ENCODE measurements around the gene IGSF21. TPM values are rescaled to one million over a fixed set of nuclear protein-coding genes. Genes with fewer than 3 reads are reported as not detected.

IGSF21 gene
- total RNA-seq, 4 donors from 2014 or later: 1.2 to 19.1 (median 1.9) TPM; not detected in 1

DNA sequence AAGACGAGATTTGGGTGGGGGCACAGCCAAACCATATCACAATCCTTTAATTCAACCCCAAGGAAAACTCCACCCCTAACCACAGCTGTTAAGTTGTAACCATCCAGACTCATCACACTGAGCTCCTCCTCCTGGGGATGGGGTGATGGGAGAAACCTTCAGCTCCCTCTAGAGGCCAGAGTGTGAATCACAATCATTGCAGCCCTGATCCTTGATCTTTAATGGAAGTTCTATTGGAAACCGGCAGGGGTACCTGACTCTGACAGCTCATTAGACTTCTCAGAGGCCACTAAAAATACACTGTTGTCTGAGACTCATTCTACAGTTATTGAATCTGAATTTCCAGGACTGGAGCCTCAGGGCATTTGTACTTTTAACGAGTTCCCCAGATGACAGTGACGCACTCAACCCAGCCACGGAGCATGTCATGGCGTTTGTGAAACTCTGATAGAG, 127.2 kb downstream of the IGSF21 start:
- H3K4me3 ChIP-seq: no peak overlapping the region
- no peak for DNase-seq
- peaks cover 0 to 4% of the 10 kb centered on the region in 2 donors for H3K9me3 ChIP-seq
- H3K27ac ChIP-seq: no peak overlapping the region
- no peaks in the 10 kb centered on the region for H3K27me3 ChIP-seq
- H3K36me3 ChIP-seq: no peaks in the 10 kb centered on the region
- H3K4me1 ChIP-seq: no peaks in the 10 kb centered on the region
- intact Hi-C loops (cut with DNase I; ENCODE audit: low total_unique reads): no loop called here
- no peak for TF ChIP-seq POLR2A (IDR thresholded peaks at IDR 0.05)
- TF ChIP-seq, protein P1, sequence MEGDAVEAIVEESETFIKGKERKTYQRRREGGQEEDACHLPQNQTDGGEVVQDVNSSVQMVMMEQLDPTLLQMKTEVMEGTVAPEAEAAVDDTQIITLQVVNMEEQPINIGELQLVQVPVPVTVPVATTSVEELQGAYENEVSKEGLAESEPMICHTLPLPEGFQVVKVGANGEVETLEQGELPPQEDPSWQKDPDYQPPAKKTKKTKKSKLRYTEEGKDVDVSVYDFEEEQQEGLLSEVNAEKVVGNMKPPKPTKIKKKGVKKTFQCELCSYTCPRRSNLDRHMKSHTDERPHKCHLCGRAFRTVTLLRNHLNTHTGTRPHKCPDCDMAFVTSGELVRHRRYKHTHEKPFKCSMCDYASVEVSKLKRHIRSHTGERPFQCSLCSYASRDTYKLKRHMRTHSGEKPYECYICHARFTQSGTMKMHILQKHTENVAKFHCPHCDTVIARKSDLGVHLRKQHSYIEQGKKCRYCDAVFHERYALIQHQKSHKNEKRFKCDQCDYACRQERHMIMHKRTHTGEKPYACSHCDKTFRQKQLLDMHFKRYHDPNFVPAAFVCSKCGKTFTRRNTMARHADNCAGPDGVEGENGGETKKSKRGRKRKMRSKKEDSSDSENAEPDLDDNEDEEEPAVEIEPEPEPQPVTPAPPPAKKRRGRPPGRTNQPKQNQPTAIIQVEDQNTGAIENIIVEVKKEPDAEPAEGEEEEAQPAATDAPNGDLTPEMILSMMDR (IDR thresholded peaks at IDR 0.05): peak in 3 of 4 experiments; percentile 3 to 32 (median 23)

DNA sequence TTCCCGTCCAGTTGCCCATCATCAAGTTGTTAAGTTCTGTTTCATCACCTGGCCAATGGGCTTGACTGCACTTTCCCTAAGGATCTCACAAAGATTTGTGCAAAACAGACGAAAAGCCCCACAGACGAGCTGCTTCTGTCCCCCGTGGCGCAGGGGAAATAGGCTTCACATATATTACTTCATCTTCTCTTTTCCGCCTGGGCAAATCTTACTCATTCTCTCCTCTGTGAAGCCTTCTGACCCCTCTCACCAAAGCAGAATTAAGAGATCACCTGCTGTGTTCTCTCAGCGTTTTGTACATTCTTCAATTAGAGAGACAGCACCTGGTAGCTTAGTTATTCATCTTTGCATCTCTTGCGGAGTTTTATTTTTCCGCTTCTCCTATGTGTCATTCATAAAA, 129.8 kb downstream of the IGSF21 start:
- TF ChIP-seq, protein P1 (IDR thresholded peaks at IDR 0.05): no peak
- no peak for TF ChIP-seq POLR2A (IDR thresholded peaks at IDR 0.05)
- no peak for DNase-seq
- Histone ChIP-seq H3K4me1 (no peaks in the 10 kb centered on the region), H3K27me3 (no peaks in the 10 kb centered on the region), H3K9me3 (no peaks in the 10 kb centered on the region), H3K4me3 (no peak overlapping the region), H3K36me3 (no peaks in the 10 kb centered on the region), H3K27ac (no peak overlapping the region)
- intact Hi-C loops (cut with DNase I; ENCODE audit: low total_unique reads): no loop called here

DNA sequence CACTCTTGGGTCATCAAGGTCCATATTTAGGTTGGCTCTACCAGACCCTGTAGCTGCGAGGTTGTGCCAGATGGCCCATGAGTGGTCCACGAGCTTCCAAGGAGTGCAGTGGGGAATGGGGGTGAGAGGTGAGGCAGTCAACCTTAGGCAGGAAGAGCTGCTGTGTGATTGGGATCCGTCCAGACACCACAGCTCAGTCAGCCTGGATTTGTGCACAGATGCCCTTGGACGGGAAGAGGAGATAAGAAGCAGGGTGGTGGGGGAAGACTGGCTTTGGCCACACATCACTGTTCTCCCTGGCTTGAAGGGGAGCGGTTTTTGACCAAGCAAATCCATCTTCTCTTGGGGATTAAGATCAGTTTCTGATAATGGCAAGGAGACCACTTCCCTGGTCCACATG, 130.6 kb downstream of the IGSF21 start:
- Histone ChIP-seq H3K36me3 (no peaks in the 10 kb centered on the region), H3K27ac (no peak overlapping the region), H3K27me3 (no peaks in the 10 kb centered on the region), H3K4me1 (no peaks in the 10 kb centered on the region), H3K9me3 (no peaks in the 10 kb centered on the region), H3K4me3 (no peak overlapping the region)
- TF ChIP-seq, protein P1 (IDR thresholded peaks at IDR 0.05): no peak
- no peak for TF ChIP-seq POLR2A (IDR thresholded peaks at IDR 0.05)
- intact Hi-C loops (cut with DNase I; ENCODE audit: low total_unique reads): no loop called here
- DNase-seq: no peak

DNA sequence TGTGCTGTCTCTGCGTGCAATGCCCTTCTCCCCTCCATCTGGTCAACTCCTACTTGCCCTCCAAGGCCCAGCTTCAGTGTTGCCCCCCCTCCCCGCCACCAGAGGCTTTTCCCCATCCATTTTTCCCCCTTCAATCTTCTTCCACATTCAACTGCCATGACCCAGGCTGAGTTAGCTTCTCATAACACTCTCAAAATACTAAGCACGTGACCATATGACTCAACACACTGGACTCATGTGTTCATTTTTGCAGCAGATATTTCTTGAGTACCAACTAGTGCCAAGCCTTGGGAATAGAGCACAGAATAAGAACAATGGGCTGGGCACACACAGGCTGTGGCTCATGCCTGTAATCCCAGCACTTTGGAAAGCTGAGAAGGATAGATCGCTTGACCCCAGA, 132.1 kb downstream of the IGSF21 start:
- no peaks in the 10 kb centered on the region for H3K9me3 ChIP-seq
- no peaks in the 10 kb centered on the region for H3K27me3 ChIP-seq
- no peaks in the 10 kb centered on the region for H3K36me3 ChIP-seq
- no peak for DNase-seq
- H3K4me3 ChIP-seq: no peak overlapping the region
- TF ChIP-seq, protein P1 (IDR thresholded peaks at IDR 0.05): no peak
- TF ChIP-seq POLR2A (IDR thresholded peaks at IDR 0.05): no peak
- intact Hi-C loops (cut with DNase I; ENCODE audit: low total_unique reads): no loop called here
- no peak overlapping the region for H3K27ac ChIP-seq
- H3K4me1 ChIP-seq: no peaks in the 10 kb centered on the region

DNA sequence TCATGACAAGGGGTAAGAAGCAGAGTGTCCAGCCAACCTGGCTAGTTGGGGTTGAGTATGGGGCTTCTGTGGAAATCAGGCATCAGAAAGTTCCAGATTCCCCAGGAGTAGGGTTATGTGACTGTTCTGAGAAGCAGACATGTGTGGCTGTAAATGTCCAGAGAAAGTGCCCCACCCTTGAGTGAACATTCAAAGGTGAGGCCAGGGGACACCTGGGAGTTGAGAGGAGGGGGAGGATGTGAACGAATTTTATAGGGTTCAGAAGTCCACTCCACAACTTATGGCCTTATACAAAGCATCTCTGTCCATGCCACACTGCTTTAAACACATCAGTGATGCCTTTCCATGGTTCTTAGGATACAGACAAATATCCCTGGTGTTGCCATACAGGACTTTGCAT, 133.3 kb downstream of the IGSF21 start:
- H3K36me3 ChIP-seq: no peaks in the 10 kb centered on the region
- H3K4me3 ChIP-seq: no peak overlapping the region
- TF ChIP-seq, protein P1 (IDR thresholded peaks at IDR 0.05): no peak
- no peak for TF ChIP-seq POLR2A (IDR thresholded peaks at IDR 0.05)
- H3K4me1 ChIP-seq: no peaks in the 10 kb centered on the region
- no peaks in the 10 kb centered on the region for H3K9me3 ChIP-seq
- intact Hi-C loops (cut with DNase I; ENCODE audit: low total_unique reads): no loop called here
- DNase-seq: no peak
- no peaks in the 10 kb centered on the region for H3K27me3 ChIP-seq
- H3K27ac ChIP-seq: no peak overlapping the region
